Naive thymus-derived CD4-positive, alpha-beta T cell (primary cell): ENCODE data around the gene USH1C. TPM values are rescaled to one million over a fixed set of nuclear protein-coding genes. Genes with fewer than 3 reads are reported as not detected.

Experiments used
- ATAC-seq: fragments of 150-1000 bp; cut with Tn5 transposase; 2 replicates; pipeline ENCODE4 v1.10.0; 2021; ENCODE audit warnings: mild to moderate bottlenecking, moderate library complexity
- CTCF ChIA-PET: fragments of 350-600 bp; sonication (Branson Sonifier 250); formaldehyde crosslinking; loops from one replicate; lab custom pipeline; 2021; ENCODE audit warnings: antibody characterized with exemption; lab: Charles Lee
- POLR2A ChIA-PET: fragments of 350-600 bp; sonication (Branson Sonifier 250); formaldehyde crosslinking; loops from one replicate; lab custom pipeline; 2021; ENCODE audit warnings: antibody characterized with exemption, inconsistent platforms; lab: Charles Lee
- DNase-seq, 9 donors: peaks; one replicate each; pipeline versions ENCODE4 v3.0.0 to v3.0.0-alpha.2; 2020 to 2022; ENCODE audit warnings: mixed read lengths in 1 of 9
- H3K27ac ChIP-seq: one replicate; pipeline ENCODE4 v1.7.0; 2013; ENCODE audit warnings: mild to moderate bottlenecking, low read depth, low read length, moderate library complexity
- H3K27me3 ChIP-seq, 2 donors: one replicate each; pipeline ENCODE4 v1.7.0; 2013; ENCODE audit warnings: low read length in 2 of 2, mild to moderate bottlenecking in 2 of 2, moderate library complexity in 2 of 2; ENCODE audit not compliant: control insufficient read depth in 2 of 2, insufficient read depth in 2 of 2
- H3K36me3 ChIP-seq, 3 experiments: 1 replicate in 2 of 3; 2 replicates in 1 of 3; pipeline ENCODE4 v1.7.0; 2013; ENCODE audit warnings: low read length in 3 of 3, mild to moderate bottlenecking in 3 of 3, moderate library complexity in 1 of 3; ENCODE audit not compliant: insufficient read depth in 3 of 3, control insufficient read depth in 2 of 3
- H3K4me1 ChIP-seq, 2 donors: one replicate each; pipeline ENCODE4 v1.7.0; 2013; ENCODE audit warnings: low read length in 2 of 2, mild to moderate bottlenecking in 2 of 2, moderate library complexity in 1 of 2; ENCODE audit not compliant: control insufficient read depth in 2 of 2, insufficient read depth in 2 of 2
- H3K4me3 ChIP-seq: 2 replicates; pipeline ENCODE4 v1.7.0; 2013; ENCODE audit warnings: mild to moderate bottlenecking, low read length
- H3K9me3 ChIP-seq, 3 experiments: 1 replicate in 2 of 3; 2 replicates in 1 of 3; pipeline ENCODE4 v1.7.0; 2013; ENCODE audit warnings: low read length in 3 of 3; ENCODE audit not compliant: control insufficient read depth in 2 of 3
- H3K27ac Mint-ChIP-seq, 9 donors: one replicate each; pipeline ENCODE4 v1.8.0; 2020 to 2022; ENCODE audit warnings: mixed read lengths in 9 of 9, mild to moderate bottlenecking in 8 of 9, moderate library complexity in 5 of 9, inconsistent platforms in 2 of 9
- H3K27me3 Mint-ChIP-seq, 5 donors: one replicate each; pipeline ENCODE4 v1.8.0; 2021 to 2022; ENCODE audit warnings: mixed read lengths in 5 of 5, mild to moderate bottlenecking in 1 of 5
- H3K36me3 Mint-ChIP-seq, 5 donors: one replicate each; pipeline ENCODE4 v1.8.0; 2020 to 2022; ENCODE audit warnings: mixed read lengths in 5 of 5, mild to moderate bottlenecking in 3 of 5, inconsistent platforms in 1 of 5
- H3K4me1 Mint-ChIP-seq, 7 donors: one replicate each; pipeline ENCODE4 v1.8.0; 2020 to 2022; ENCODE audit warnings: mixed read lengths in 7 of 7, mild to moderate bottlenecking in 3 of 7, inconsistent platforms in 1 of 7
- H3K4me3 Mint-ChIP-seq, 10 donors: one replicate each; pipeline ENCODE4 v1.8.0; 2020 to 2022; ENCODE audit warnings: mild to moderate bottlenecking in 10 of 10, mixed read lengths in 10 of 10, moderate library complexity in 6 of 10, inconsistent platforms in 2 of 10
- H3K9me3 Mint-ChIP-seq, 11 donors: one replicate each; pipeline ENCODE4 v1.8.0; 2020 to 2022; ENCODE audit warnings: mixed read lengths in 11 of 11, mild to moderate bottlenecking in 4 of 11, inconsistent platforms in 1 of 11, moderate library complexity in 1 of 11
- intact Hi-C, 2 donors: fragments of 100-400 bp; cut with micrococcal nuclease; formaldehyde crosslinking; loops; one replicate each; pipeline ENCODE4 v1.15.1; 2023
- polyA plus RNA-seq, 2 donors: library from polyadenylated mRNA; unstranded; fragments of 300-500 nt; fragmentation: Illumina TruSeq; gene quantifications; one replicate each; pipeline ENCODE4 v1.2.3, GENCODE V29; 2021
- total RNA-seq, 6 experiments: library from RNA in 5 of 6; stranded (reverse) in 5 of 6; gene quantifications; 1 replicate in 5 of 6; 2 replicates in 1 of 6; pipeline ENCODE4 v1.2.3 and lab custom pipeline; 2021 to 2026

The USH1C gene
- total and polyA plus RNA-seq, 7 experiments from 2014 or later: not detected

- no peaks in the 10 kb centered on the region for H3K36me3 ChIP-seq
- H3K4me3 ChIP-seq: no peak overlapping the region
- Mint-ChIP-seq H3K4me1 (no peaks in the 10 kb centered on the region), H3K4me3 (no peak overlapping the region), H3K27ac (no peak overlapping the region), H3K36me3 (no peaks in the 10 kb centered on the region), H3K27me3 (peaks cover 0 to 26% (median 5%) of the 10 kb centered on the region in 5 donors), H3K9me3 (no peaks in the 10 kb centered on the region)
- no peak for ATAC-seq
- H3K27ac ChIP-seq: no peak overlapping the region
- H3K27me3 ChIP-seq: no peaks in the 10 kb centered on the region
- intact Hi-C loops: no loop called here
- no peak for DNase-seq
- CTCF ChIA-PET: no interaction called here
- POLR2A ChIA-PET: interaction anchor here (0.6 kb wide), 1 partner anchor 108 kb away, joined by 3 read pairs; no protein-coding TSS in a partner anchor
- no peaks in the 10 kb centered on the region for H3K9me3 ChIP-seq
- no peaks in the 10 kb centered on the region for H3K4me1 ChIP-seq
Measured at GRCh38 chr11:17516551-17517150, 27.6 kb downstream of the USH1C start.

- Histone ChIP-seq H3K27me3 (no peaks in the 10 kb centered on the region), H3K4me3 (no peak overlapping the region), H3K36me3 (no peaks in the 10 kb centered on the region), H3K9me3 (no peaks in the 10 kb centered on the region), H3K27ac (no peak overlapping the region), H3K4me1 (no peaks in the 10 kb centered on the region)
- POLR2A ChIA-PET: no interaction called here
- Mint-ChIP-seq H3K4me3 (no peak overlapping the region), H3K4me1 (no peaks in the 10 kb centered on the region), H3K36me3 (no peaks in the 10 kb centered on the region), H3K9me3 (no peaks in the 10 kb centered on the region), H3K27me3 (peaks cover 0 to 28% (median 5%) of the 10 kb centered on the region in 5 donors), H3K27ac (no peak overlapping the region)
- ATAC-seq (no peak), DNase-seq (no peak)
- intact Hi-C loops: no loop called here
- CTCF ChIA-PET: interaction anchor here (0.6 kb wide), 1 partner anchor 132 kb away, joined by 3 read pairs; no protein-coding TSS in a partner anchor
Measured at GRCh38 chr11:17515443-17516176, 28.6 kb downstream of the USH1C start.

- Histone ChIP-seq H3K4me1 (no peaks in the 10 kb centered on the region), H3K36me3 (no peaks in the 10 kb centered on the region), H3K27me3 (no peaks in the 10 kb centered on the region), H3K9me3 (no peaks in the 10 kb centered on the region), H3K27ac (no peak overlapping the region), H3K4me3 (no peak overlapping the region)
- intact Hi-C loops: no loop called here
- DNase-seq: no peak
- ChIA-PET POLR2A (no interaction called here), CTCF (interaction anchor here (0.6 kb wide), 1 partner anchor 377 kb away, joined by 4 read pairs; no protein-coding TSS in a partner anchor)
- Mint-ChIP-seq H3K27me3 (peaks cover 0 to 26% (median 5%) of the 10 kb centered on the region in 5 donors), H3K27ac (no peak overlapping the region), H3K36me3 (no peaks in the 10 kb centered on the region), H3K4me3 (no peak overlapping the region), H3K4me1 (no peaks in the 10 kb centered on the region), H3K9me3 (no peaks in the 10 kb centered on the region)
- ATAC-seq: no peak
Measured at GRCh38 chr11:17514476-17514875, 29.7 kb downstream of the USH1C start.

- no peaks in the 10 kb centered on the region for H3K36me3 ChIP-seq
- no peaks in the 10 kb centered on the region for H3K4me1 ChIP-seq
- DNase-seq (no peak), ATAC-seq (no peak)
- Mint-ChIP-seq H3K4me1 (no peaks in the 10 kb centered on the region), H3K36me3 (no peaks in the 10 kb centered on the region), H3K9me3 (no peaks in the 10 kb centered on the region), H3K4me3 (no peak overlapping the region), H3K27me3 (peaks cover 4 to 29% (median 5%) of the 10 kb centered on the region in 5 donors), H3K27ac (no peak overlapping the region)
- H3K9me3 ChIP-seq: no peaks in the 10 kb centered on the region
- no peaks in the 10 kb centered on the region for H3K27me3 ChIP-seq
- H3K27ac ChIP-seq: no peak overlapping the region
- H3K4me3 ChIP-seq: no peak overlapping the region
- ChIA-PET POLR2A (no interaction called here), CTCF (interaction anchor here (0.6 kb wide), 1 partner anchor 377 kb away, joined by 4 read pairs; no protein-coding TSS in a partner anchor)
- intact Hi-C loops: no loop called here
Measured at GRCh38 chr11:17513853-17514252, 30.4 kb downstream of the USH1C start.

- CTCF ChIA-PET: interaction anchor here (1.4 kb wide), 1 partner anchor 128 kb away, joined by 5 read pairs; no protein-coding TSS in a partner anchor
- H3K27ac Mint-ChIP-seq: no peak overlapping the region
Measured at GRCh38 chr11:17512101-17512500, 32.1 kb downstream of the USH1C start.

GRCh38 chr11:17511571-17511970, 32.6 kb downstream of the USH1C start:
- POLR2A ChIA-PET: no interaction called here
- H3K27ac Mint-ChIP-seq: no peak overlapping the region
- H3K4me1 Mint-ChIP-seq: no peaks in the 10 kb centered on the region

More at GRCh38 chr11:17512101-17512500, 32.1 kb downstream of the USH1C start:
- ATAC-seq (no peak), DNase-seq (no peak)
- POLR2A ChIA-PET: no interaction called here
- no peaks in the 10 kb centered on the region for H3K4me1 ChIP-seq
- H3K4me3 Mint-ChIP-seq: no peak overlapping the region
- H3K36me3 ChIP-seq: no peaks in the 10 kb centered on the region
- H3K27me3 Mint-ChIP-seq: peaks cover 5 to 32% (median 9%) of the 10 kb centered on the region in 5 donors
- H3K9me3 ChIP-seq: no peaks in the 10 kb centered on the region
- no peaks in the 10 kb centered on the region for H3K4me1 Mint-ChIP-seq
- H3K27me3 ChIP-seq: no peaks in the 10 kb centered on the region
- H3K36me3 Mint-ChIP-seq: no peaks in the 10 kb centered on the region
- no peak overlapping the region for H3K4me3 ChIP-seq
- no peaks in the 10 kb centered on the region for H3K9me3 Mint-ChIP-seq
- intact Hi-C loops: no loop called here
- H3K27ac ChIP-seq: no peak overlapping the region

More at GRCh38 chr11:17511571-17511970, 32.6 kb downstream of the USH1C start:
- Histone ChIP-seq H3K9me3 (no peaks in the 10 kb centered on the region), H3K27ac (no peak overlapping the region), H3K4me3 (no peak overlapping the region), H3K27me3 (no peaks in the 10 kb centered on the region), H3K4me1 (no peaks in the 10 kb centered on the region), H3K36me3 (no peaks in the 10 kb centered on the region)
- Mint-ChIP-seq H3K4me3 (no peak overlapping the region), H3K36me3 (no peaks in the 10 kb centered on the region), H3K9me3 (no peaks in the 10 kb centered on the region), H3K27me3 (peaks cover 5 to 32% (median 9%) of the 10 kb centered on the region in 5 donors)
- CTCF ChIA-PET: interaction anchor here (1.4 kb wide), 1 partner anchor 128 kb away, joined by 5 read pairs; no protein-coding TSS in a partner anchor
- ATAC-seq: no peak
- no peak for DNase-seq
- intact Hi-C loops: no loop called here
